MG63 (cell line): ENCODE measurements around the gene CDHR3. TPM values are rescaled to one million over a fixed set of nuclear protein-coding genes. Genes with fewer than 3 reads are reported as not detected.

ENCODE experiments used
- DNase-seq: peaks from one replicate; pipeline ENCODE4 v3.0.0-alpha.2; 2020
- H3K27me3 ChIP-seq: fragments of 250-450 bp; sonication (Bioruptor Pico); 2 replicates; pipeline ENCODE4 v1.5.1; 2020; ENCODE audit warnings: mild to moderate bottlenecking, moderate library complexity
- H3K36me3 ChIP-seq: fragments of 250-450 bp; sonication (Bioruptor Pico); 2 replicates; pipeline ENCODE4 v1.5.1; 2020; ENCODE audit warnings: mild to moderate bottlenecking, moderate library complexity
- H3K4me3 ChIP-seq: fragments of 250-450 bp; sonication (Bioruptor Pico); 2 replicates; pipeline ENCODE4 v1.5.1; 2020; ENCODE audit warnings: mild to moderate bottlenecking, moderate library complexity
- H3K9me3 ChIP-seq: fragments of 250-450 bp; sonication (Bioruptor Pico); 2 replicates; pipeline ENCODE4 v1.5.1; 2020; ENCODE audit warnings: mild to moderate bottlenecking, moderate library complexity
- total RNA-seq: library from RNA; depleted of rRNA; stranded (reverse); fragments of >200 nt; shearing (Covaris generic); gene quantifications from 2 replicates; pipeline ENCODE4 v1.2.3, GENCODE V29; 2014; ENCODE audit warnings: low replicate concordance

CDHR3 gene
- total RNA-seq, 1 experiment from 2014 or later: 0.76 TPM

- Histone ChIP-seq H3K36me3 (no peaks in the 10 kb centered on the region), H3K27me3 (no peaks in the 10 kb centered on the region), H3K9me3 (no peaks in the 10 kb centered on the region), H3K4me3 (no peak overlapping the region)
- DNase-seq: no peak
Observed at GRCh38 chr7:106048706-106049020, 85.6 kb downstream of the CDHR3 start.

DNA sequence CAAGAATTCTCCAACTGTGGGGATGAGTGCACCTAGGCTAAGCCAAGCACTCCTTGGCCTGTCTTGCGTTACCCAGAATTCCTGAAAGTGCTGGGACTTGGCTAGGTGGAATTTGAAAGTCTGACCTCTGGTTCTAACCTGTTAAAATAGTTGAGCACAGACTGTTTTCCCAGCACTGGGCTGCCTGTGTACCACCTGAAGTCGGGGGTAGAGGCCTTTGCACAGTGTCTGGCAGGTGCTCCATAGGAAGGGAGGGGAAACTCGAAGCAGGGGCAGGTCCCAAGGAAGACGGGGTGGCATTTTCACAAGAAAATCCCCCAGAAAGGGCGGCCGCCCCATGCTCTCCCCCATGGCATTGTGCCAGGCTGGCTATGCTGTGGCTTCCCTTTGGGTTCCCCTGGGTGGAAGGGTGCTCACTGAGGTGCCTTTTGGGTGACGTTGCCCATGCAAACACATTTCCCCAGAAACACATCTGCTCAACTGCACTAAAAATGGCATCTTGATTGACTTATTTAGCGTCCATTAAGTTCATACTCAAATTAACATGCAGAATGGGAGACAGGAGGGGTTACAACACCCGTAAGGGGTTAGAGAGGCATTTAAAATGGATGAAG lies 86.2 kb downstream of the CDHR3 start:
- Histone ChIP-seq H3K4me3 (no peak overlapping the region), H3K36me3 (no peaks in the 10 kb centered on the region), H3K9me3 (no peaks in the 10 kb centered on the region), H3K27me3 (no peaks in the 10 kb centered on the region)
- no peak for DNase-seq

- DNase-seq: peak; percentile 40
- Histone ChIP-seq H3K9me3 (no peaks in the 10 kb centered on the region), H3K36me3 (no peaks in the 10 kb centered on the region), H3K27me3 (no peaks in the 10 kb centered on the region), H3K4me3 (no peak overlapping the region)
Observed at GRCh38 chr7:106050002-106050745, 87.1 kb downstream of the CDHR3 start.

DNA sequence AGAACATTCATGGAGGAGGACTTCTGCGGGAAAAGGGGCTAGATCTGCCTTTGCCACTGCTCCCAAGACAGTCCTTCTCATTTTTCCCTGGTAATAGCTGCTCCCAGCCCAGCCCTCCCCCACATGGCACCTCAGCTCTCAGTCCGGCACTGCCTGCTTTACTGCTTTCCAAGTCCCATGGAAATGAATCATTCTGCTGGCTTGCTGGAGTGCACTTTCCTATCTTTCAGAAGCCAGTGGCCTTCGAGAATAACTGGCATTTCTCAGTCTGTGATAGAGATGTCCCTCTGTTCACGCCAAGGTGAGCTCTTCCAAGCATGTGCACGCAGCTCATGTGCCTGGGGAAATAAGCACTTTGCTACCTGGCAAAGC lies 87.7 kb downstream of the CDHR3 start:
- Histone ChIP-seq H3K27me3 (no peaks in the 10 kb centered on the region), H3K4me3 (no peak overlapping the region), H3K9me3 (no peaks in the 10 kb centered on the region), H3K36me3 (no peaks in the 10 kb centered on the region)
- DNase-seq: peak; percentile 65

GRCh38 chr7:106052681-106053080 lies 89.6 kb downstream of the CDHR3 start:
- Histone ChIP-seq H3K4me3 (no peak overlapping the region), H3K36me3 (no peaks in the 10 kb centered on the region), H3K27me3 (no peaks in the 10 kb centered on the region), H3K9me3 (no peaks in the 10 kb centered on the region)
- DNase-seq: no peak

- no peak overlapping the region for H3K4me3 ChIP-seq
- no peaks in the 10 kb centered on the region for H3K9me3 ChIP-seq
Observed at GRCh38 chr7:106053109-106053508, 90.0 kb downstream of the CDHR3 start.

GRCh38 chr7:106054156-106054910 lies 91.3 kb downstream of the CDHR3 start:
- DNase-seq: no peak
- no peaks in the 10 kb centered on the region for H3K9me3 ChIP-seq
- no peaks in the 10 kb centered on the region for H3K27me3 ChIP-seq
- no peak overlapping the region for H3K4me3 ChIP-seq
- no peaks in the 10 kb centered on the region for H3K36me3 ChIP-seq

More at GRCh38 chr7:106053109-106053508, 90.0 kb downstream of the CDHR3 start:
- no peak for DNase-seq
- Histone ChIP-seq H3K36me3 (no peaks in the 10 kb centered on the region), H3K27me3 (no peaks in the 10 kb centered on the region)

- no peak overlapping the region for H3K4me3 ChIP-seq
- no peaks in the 10 kb centered on the region for H3K9me3 ChIP-seq
- H3K27me3 ChIP-seq: no peaks in the 10 kb centered on the region
- no peak for DNase-seq
- no peaks in the 10 kb centered on the region for H3K36me3 ChIP-seq
Observed at GRCh38 chr7:106054971-106055532, 92.0 kb downstream of the CDHR3 start.

DNA sequence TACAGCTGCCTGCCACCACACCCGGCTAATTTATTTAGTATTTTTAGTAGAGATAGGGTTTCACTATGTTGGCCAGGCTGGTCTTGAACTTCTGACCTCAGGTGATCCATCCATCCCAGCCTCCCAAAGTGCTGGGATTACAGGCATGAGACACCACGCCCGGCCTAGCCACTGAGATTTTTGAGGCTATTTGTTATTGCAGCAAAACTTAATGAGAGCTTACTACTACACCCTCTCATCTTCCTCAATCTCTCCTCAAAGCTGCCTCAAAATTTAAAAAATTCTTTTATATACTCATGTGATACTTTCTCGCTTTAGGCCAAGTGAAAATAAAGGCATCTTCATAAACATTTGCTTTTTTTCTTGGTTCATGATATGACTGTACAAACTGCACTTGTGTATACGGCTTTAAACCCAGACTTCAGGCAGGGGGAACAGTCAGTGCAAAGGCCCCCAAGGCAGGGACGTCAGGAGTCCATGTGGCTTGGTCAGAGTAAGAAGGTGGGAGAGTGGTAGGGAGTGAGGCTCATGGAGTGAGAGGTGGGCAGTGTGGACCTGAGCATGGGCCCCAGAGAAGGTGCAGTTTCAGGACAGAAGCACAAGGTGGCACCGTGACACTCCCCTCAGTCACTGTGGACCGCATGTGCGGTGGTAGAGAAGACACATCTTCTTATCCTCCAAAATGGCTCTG lies 93.6 kb downstream of the CDHR3 start:
- H3K4me3 ChIP-seq: no peak overlapping the region
- no peaks in the 10 kb centered on the region for H3K27me3 ChIP-seq
- H3K9me3 ChIP-seq: no peaks in the 10 kb centered on the region
- no peaks in the 10 kb centered on the region for H3K36me3 ChIP-seq
- peak; percentile 45 for DNase-seq

GRCh38 chr7:106057204-106057961 lies 94.3 kb downstream of the CDHR3 start:
- no peaks in the 10 kb centered on the region for H3K36me3 ChIP-seq
- no peak overlapping the region for H3K4me3 ChIP-seq
- H3K9me3 ChIP-seq: no peaks in the 10 kb centered on the region
- no peak for DNase-seq
- no peaks in the 10 kb centered on the region for H3K27me3 ChIP-seq

DNA sequence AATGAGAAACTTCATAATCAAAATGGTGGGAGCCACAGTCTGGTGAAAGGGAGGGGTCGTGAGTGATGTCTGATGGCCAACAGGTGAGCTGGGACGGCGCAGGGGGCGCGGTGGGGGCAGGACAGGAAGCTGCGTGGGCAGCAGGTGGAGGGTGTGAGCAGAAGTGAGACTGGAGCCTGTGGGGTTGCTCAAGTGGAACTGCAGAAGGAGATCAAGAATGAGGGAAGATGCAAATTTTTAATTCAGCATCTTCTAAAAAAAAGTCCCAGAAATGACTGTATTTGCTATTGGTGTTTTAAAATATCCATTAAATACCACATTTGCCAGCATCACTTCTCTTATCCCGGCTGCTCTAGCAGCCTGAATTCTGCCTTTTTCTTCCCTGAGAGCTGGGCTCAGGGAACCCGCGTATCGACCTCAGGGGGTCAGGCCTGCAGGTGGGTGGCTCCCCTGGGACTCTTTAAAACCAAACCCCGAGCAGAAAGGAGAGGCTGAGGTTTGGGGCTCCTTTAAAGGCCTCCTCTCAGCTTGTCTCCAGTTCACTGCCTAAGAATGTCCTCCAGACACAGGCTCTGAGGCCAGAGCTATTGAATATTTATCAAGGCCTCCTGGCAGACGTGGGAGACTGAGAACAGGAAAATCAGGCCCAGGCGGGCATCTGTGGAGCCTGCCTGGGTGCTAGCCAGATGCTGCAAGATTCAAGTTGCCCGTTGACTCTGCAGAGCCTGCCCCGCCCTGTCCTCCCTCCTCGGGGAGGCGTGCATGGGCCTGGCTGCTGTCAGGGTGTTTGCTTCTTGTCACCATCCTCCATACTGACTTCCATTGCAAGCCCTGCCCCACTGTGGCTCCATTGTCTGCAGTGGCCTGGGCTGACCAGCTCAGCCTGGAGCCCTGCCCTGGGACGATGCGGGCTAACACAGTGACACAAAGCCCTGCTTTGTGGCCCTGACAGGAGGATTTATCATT lies 95.2 kb downstream of the CDHR3 start:
- no peaks in the 10 kb centered on the region for H3K36me3 ChIP-seq

GRCh38 chr7:106058928-106059324 lies 95.9 kb downstream of the CDHR3 start:
- no peaks in the 10 kb centered on the region for H3K27me3 ChIP-seq
- no peak for DNase-seq
- no peaks in the 10 kb centered on the region for H3K9me3 ChIP-seq
- H3K4me3 ChIP-seq: no peak overlapping the region
- no peaks in the 10 kb centered on the region for H3K36me3 ChIP-seq

More for the DNA sequence above, 95.2 kb downstream of the CDHR3 start:
- Histone ChIP-seq H3K4me3 (no peak overlapping the region), H3K9me3 (no peaks in the 10 kb centered on the region), H3K27me3 (no peaks in the 10 kb centered on the region)
- DNase-seq: no peak

GRCh38 chr7:106059556-106059955 lies 96.5 kb downstream of the CDHR3 start:
- no peak for DNase-seq
- Histone ChIP-seq H3K36me3 (no peaks in the 10 kb centered on the region), H3K4me3 (no peak overlapping the region), H3K27me3 (no peaks in the 10 kb centered on the region), H3K9me3 (no peaks in the 10 kb centered on the region)

DNA sequence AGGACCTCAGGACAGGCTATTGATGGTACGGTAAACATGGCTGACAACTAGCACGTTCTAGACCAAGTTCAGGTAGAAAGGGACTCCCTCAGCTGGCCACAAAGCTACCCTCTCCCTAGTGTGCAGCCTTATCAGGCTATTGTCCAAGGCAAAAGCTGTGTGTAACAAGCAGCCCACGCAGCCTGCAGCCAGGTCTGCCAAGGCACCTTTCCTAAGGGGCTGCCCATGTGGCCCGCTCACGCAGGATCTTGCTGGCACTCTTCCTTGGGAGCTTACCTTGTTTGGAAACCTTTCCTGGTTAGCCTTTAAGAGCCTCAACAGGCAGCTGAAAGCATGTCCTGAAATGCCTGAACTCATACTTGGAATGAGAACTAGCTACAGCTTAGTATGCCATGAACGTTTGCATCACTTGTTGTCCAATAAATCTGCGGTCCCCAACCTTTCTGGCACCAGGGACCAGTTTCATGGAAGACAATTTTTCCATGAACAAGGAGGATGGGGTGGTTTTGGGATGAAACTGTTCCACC lies 97.4 kb downstream of the CDHR3 start:
- Histone ChIP-seq H3K27me3 (no peaks in the 10 kb centered on the region), H3K9me3 (no peaks in the 10 kb centered on the region), H3K4me3 (no peak overlapping the region), H3K36me3 (no peaks in the 10 kb centered on the region)
- DNase-seq: no peak

DNA sequence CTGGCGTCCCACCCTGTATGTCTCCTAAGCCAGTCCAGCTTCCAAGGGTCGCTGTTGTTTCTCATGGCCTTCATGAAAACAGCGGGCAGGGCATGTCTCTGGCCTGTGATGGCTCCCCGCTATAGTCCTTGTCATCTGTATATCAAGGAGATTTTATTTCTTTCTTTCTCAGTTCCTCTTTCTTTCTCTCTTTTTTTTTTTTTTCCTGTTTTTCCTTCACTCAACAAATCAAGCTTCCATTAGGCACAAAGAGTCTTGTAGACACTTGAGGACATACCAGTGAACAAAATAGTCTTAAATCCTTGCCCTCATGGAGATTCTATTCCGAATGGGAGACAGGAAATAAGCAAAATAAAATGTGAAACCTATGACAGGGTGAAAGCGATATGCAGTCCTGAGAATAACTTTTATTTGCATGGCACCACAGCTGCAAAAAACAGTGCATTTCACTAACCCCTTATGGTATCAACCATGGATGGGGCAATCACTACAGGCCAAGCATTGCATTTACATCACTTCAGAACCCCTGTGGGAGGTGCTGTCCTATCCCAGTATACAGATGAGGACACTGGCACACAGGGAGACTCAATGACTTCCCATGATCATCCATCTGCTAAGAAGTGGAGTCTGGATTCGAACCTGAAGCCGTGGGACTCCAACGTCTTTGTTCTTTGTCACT lies 98.4 kb downstream of the CDHR3 start:
- no peak overlapping the region for H3K4me3 ChIP-seq
- no peaks in the 10 kb centered on the region for H3K9me3 ChIP-seq
- no peaks in the 10 kb centered on the region for H3K27me3 ChIP-seq
- DNase-seq: no peak
- H3K36me3 ChIP-seq: no peaks in the 10 kb centered on the region
